Measurements from ENCODE around the gene PKD1. TPM values are rescaled to one million over a fixed set of nuclear protein-coding genes. Genes with fewer than 3 reads are reported as not detected.

PKD1 gene
- total and polyA plus RNA-seq, 5 donors, result 95.9 to 111 (median 98.4) TPM

DNA sequence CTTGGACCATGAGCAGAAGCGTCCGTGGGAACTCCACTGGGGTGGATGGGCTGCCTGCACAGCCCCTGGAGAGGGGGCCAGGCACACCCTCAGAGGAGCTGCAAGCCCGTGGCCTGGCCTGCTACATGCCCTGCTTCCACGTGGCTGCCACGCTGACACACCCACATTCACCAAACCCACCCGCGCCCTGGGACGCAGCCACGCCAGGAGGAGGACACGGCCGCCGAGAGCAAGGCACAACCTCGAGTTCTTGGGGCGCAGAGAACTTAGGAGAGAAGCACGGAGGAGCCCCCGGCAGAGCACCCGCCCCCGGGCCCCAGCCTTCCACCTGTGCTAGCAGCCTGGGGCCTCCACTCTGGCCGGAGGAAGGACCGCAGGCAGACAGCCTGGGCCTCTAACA is 41.9 kb upstream of the PKD1 start:
- no peak overlapping the region for H3K27ac ChIP-seq (ENCODE audit: low read length)
- DNase-seq, result no peak
- intact Hi-C loops (cut with DNase I), result no loop called here
- no peaks in the 10 kb centered on the region for H3K27me3 ChIP-seq (ENCODE audit: control insufficient read depth, insufficient read depth)
- H3K4me3 ChIP-seq (ENCODE audit: low read length), result no peak overlapping the region
- no peak for ATAC-seq
- WGBS, result 94% methylated on average over 20 of the region's 20 CpGs
- H3K4me1 ChIP-seq (ENCODE audit: control insufficient read depth, insufficient read depth, low read length), result no peaks in the 10 kb centered on the region
- no peaks in the 10 kb centered on the region for H3K9me3 ChIP-seq (ENCODE audit: control insufficient read depth, low read length)

DNA sequence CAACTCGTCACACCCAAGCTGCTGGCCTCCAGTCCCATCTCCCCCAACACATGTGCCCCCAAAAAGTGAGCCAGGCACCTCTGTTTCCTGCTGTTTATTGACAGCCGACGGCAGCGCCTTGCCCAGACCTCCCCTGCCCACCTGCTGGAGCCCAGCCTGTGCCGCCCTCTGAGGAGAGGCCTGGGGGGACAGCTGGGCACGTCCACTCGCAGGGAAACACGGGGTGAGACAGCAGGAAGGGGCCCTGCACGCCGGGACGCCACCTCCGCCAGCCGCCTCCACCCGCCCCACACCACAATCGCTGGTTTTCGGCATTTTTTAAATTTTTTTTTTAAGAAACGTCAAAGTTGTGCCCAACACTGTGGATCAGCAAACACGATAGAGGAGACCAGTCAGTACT is 41.4 kb upstream of the PKD1 start:
- Histone ChIP-seq H3K27me3 (ENCODE audit: control insufficient read depth, insufficient read depth) (no peaks in the 10 kb centered on the region), H3K4me1 (ENCODE audit: control insufficient read depth, insufficient read depth, low read length) (no peaks in the 10 kb centered on the region), H3K9me3 (ENCODE audit: control insufficient read depth, low read length) (no peaks in the 10 kb centered on the region), H3K27ac (ENCODE audit: low read length) (no peak overlapping the region), H3K4me3 (ENCODE audit: low read length) (no peak overlapping the region)
- no peak for DNase-seq
- intact Hi-C loops (cut with DNase I), result no loop called here
- WGBS, result 90% methylated on average over 18 of the region's 18 CpGs
- no peak for ATAC-seq

DNA sequence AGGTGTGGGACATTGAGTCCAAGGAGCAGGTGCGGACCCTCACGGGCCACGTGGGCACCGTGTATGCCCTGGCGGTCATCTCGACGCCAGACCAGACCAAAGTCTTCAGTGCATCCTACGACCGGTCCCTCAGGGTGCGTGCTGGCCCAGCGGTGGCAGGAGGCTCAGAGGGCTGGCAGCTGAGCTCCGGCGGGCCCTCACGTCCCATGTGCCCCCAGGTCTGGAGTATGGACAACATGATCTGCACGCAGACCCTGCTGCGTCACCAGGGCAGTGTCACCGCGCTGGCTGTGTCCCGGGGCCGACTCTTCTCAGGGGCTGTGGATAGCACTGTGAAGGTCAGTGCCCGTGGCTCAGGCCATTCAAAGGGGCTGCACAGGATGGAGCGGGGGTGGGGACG is 40.3 kb upstream of the PKD1 start:
- Histone ChIP-seq H3K9me3 (ENCODE audit: control insufficient read depth, low read length) (no peaks in the 10 kb centered on the region), H3K4me1 (ENCODE audit: control insufficient read depth, insufficient read depth, low read length) (no peaks in the 10 kb centered on the region), H3K27ac (ENCODE audit: low read length) (no peak overlapping the region), H3K27me3 (ENCODE audit: control insufficient read depth, insufficient read depth) (no peaks in the 10 kb centered on the region), H3K4me3 (ENCODE audit: low read length) (no peak overlapping the region)
- intact Hi-C loops (cut with DNase I), result no loop called here
- DNase-seq, result no peak
- no peak for ATAC-seq
- 94% methylated on average over 23 of the region's 23 CpGs for WGBS

DNA sequence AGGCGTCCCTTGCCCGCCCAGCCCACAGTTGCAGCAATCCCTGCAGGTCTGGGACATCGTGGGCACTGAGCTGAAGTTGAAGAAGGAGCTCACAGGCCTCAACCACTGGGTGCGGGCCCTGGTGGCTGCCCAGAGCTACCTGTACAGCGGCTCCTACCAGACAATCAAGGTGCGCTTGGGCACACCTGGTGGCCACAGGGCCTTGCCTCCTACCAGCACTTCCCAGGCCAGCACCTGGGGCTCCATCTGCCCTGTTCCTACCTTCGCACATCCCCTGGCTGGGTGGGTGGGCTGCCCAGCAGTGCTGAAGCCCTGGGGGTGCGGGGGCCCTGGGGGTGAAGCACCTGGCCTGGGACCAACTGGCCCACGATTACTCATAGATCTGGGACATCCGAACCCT is 39.8 kb upstream of the PKD1 start:
- intact Hi-C loops (cut with DNase I), result no loop called here
- DNase-seq (no peak), ATAC-seq (no peak)
- Histone ChIP-seq H3K4me1 (ENCODE audit: control insufficient read depth, insufficient read depth, low read length) (no peaks in the 10 kb centered on the region), H3K27me3 (ENCODE audit: control insufficient read depth, insufficient read depth) (no peaks in the 10 kb centered on the region), H3K4me3 (ENCODE audit: low read length) (no peak overlapping the region), H3K9me3 (ENCODE audit: control insufficient read depth, low read length) (no peaks in the 10 kb centered on the region), H3K27ac (ENCODE audit: low read length) (no peak overlapping the region)
- 89% methylated on average over 10 of the region's 10 CpGs for WGBS

DNA sequence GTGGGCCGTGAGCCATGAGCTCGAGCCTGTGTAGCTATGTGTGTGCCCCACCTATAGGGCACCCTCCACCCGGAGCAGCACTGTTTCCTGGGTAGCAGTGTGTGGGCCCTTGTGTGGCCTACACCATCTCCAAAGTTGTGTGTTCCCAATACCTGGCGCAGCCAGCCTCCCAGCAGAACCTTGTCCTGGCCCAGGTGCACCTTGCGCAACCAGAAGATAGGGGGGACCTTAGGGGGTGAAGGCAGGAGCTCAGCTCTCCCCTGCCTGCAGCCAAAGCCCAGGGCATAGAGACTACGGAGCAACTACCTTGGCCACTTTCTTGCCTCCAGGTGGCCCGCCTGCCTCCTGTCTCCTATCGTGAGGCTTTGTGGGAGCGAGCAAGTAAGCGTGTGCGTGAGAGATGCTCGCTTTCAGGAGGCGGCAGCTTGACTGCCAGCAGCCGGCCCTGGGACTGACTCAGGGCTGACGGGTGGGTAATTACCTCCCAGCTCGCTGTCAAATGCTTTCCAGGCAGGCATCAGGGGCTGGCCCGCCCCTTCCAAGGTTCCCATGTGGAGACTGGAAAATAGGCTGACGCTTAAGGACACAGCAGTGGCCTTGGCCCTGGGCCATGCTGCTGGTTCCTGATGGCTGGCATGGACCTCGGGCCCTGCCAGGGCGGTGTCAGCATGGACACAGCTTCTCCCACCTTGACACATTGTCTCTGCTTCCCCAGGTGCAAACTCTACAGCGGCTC is 38.9 kb upstream of the PKD1 start:
- no peaks in the 10 kb centered on the region for H3K9me3 ChIP-seq (ENCODE audit: control insufficient read depth, low read length)
- H3K27me3 ChIP-seq (ENCODE audit: control insufficient read depth, insufficient read depth), result no peaks in the 10 kb centered on the region
- ATAC-seq, result no peak
- intact Hi-C loops (cut with DNase I), result no loop called here
- no peaks in the 10 kb centered on the region for H3K4me1 ChIP-seq (ENCODE audit: control insufficient read depth, insufficient read depth, low read length)
- H3K4me3 ChIP-seq (ENCODE audit: low read length), result no peak overlapping the region
- WGBS, result 91% methylated on average over 21 of the region's 21 CpGs
- no peak overlapping the region for H3K27ac ChIP-seq (ENCODE audit: low read length)
- no peak for DNase-seq

DNA sequence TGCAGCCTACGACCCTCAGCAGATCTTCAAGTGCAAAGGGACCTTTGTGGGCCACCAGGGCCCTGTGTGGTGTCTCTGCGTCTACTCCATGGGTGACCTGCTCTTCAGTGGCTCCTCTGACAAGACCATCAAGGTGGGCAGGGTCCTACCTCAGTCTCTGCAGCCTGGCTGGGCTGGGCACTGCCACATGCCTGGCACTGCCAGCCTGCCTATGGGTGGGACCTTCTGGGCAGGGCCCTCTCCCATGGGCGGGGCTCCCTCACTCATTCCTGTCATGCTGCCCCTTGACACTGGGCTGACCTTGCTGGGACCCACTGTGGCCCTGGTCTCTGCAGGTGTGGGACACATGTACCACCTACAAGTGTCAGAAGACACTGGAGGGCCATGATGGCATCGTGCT is 38.2 kb upstream of the PKD1 start:
- H3K9me3 ChIP-seq (ENCODE audit: control insufficient read depth, low read length), result no peaks in the 10 kb centered on the region
- intact Hi-C loops (cut with DNase I), result no loop called here
- no peak for DNase-seq
- no peak overlapping the region for H3K27ac ChIP-seq (ENCODE audit: low read length)
- no peak overlapping the region for H3K4me3 ChIP-seq (ENCODE audit: low read length)
- no peaks in the 10 kb centered on the region for H3K27me3 ChIP-seq (ENCODE audit: control insufficient read depth, insufficient read depth)
- WGBS, result 92% methylated on average over 4 of the region's 4 CpGs
- ATAC-seq, result no peak
- H3K4me1 ChIP-seq (ENCODE audit: control insufficient read depth, insufficient read depth, low read length), result no peaks in the 10 kb centered on the region

DNA sequence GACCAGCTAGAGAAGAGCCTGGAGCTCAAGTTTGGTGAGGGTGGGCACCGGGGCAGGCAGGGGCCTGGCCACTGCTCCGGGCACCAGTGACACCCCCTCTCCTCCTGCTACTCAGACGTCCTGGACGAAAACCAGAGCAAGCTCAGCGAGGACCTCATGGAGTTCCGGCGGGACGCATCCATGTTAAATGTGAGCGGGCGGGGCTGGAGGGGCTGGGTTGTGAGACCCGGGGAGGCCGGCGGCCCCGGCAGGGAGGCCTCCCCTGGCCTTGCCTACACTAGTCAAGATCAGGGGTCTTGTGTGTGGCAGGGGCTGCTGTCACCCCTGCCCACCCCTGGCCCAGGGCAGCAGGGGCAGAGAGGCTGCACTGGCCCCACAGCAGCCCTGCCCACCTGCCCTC is 37.7 kb upstream of the PKD1 start:
- Histone ChIP-seq H3K27ac (ENCODE audit: low read length) (no peak overlapping the region), H3K4me3 (ENCODE audit: low read length) (no peak overlapping the region), H3K4me1 (ENCODE audit: control insufficient read depth, insufficient read depth, low read length) (no peaks in the 10 kb centered on the region), H3K9me3 (ENCODE audit: control insufficient read depth, low read length) (no peaks in the 10 kb centered on the region), H3K27me3 (ENCODE audit: control insufficient read depth, insufficient read depth) (no peaks in the 10 kb centered on the region)
- ATAC-seq (no peak), DNase-seq (no peak)
- intact Hi-C loops (cut with DNase I), result no loop called here
- WGBS, result 86% methylated on average over 14 of the region's 14 CpGs

DNA sequence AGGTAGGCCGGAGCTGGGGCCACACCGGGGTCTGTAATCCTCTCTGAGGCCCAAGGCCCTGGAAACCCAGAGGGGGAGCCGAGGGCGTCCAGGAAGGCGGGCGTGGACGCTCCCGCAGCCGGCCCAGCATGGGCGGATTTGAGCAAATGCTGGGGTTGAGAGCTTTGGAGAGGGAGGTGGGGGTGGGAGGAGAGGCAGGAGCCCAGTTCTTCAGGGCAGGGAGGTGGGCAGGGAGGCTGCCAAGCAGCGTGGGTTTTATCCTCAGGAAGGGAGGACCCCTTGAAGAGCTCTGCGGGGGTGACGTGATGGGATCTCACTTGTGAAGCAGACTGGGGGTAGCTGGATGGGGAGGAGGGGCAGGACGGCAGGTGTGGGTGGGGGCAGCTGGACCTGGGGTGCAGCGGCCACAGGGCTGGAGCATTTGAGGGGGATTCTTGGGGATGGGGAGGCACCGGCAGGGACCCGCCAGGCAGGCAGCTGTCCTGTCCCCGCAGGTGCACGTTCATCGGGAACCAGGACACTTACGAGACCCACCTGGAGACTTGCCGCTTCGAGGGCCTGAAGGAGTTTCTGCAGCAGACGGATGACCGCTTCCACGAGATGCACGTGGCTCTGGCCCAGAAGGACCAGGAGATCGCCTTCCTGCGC is 37.1 kb upstream of the PKD1 start:
- no peaks in the 10 kb centered on the region for H3K27me3 ChIP-seq (ENCODE audit: control insufficient read depth, insufficient read depth)
- DNase-seq (no peak), ATAC-seq (no peak)
- no peaks in the 10 kb centered on the region for H3K9me3 ChIP-seq (ENCODE audit: control insufficient read depth, low read length)
- intact Hi-C loops (cut with DNase I), result no loop called here
- WGBS, result 89% methylated on average over 29 of the region's 29 CpGs
- no peak overlapping the region for H3K4me3 ChIP-seq (ENCODE audit: low read length)
- H3K4me1 ChIP-seq (ENCODE audit: control insufficient read depth, insufficient read depth, low read length), result no peaks in the 10 kb centered on the region
- H3K27ac ChIP-seq (ENCODE audit: low read length), result no peak overlapping the region

DNA sequence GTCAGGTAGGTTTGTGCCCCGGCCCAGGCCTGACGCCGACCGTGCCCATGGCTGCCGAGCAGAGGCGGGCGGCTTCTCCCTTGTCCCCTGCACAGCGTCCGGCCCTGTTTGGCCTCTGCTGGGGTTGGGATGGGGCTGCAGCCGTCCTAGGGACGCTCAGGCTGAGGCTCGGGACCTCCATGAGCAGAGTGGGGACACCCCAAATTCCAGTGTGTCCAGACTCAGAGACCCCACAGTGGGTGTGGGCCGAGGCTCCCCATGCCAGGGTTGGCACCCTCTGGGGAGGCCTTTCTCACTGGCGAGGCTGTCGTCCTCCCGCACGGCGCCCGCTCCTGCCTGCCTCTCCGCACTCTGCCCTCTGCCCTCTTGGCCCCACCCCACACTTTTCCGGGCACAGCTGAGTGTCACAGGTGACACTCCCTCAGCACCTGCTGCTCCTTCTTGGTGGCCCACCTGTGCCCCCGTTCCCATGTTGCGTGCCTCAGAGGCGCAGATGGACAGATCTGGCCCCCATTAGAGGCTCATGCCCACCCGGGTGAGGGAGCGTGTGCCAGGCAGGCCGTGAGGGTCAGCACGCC is 36.0 kb upstream of the PKD1 start:
- Histone ChIP-seq H3K27me3 (ENCODE audit: control insufficient read depth, insufficient read depth) (no peaks in the 10 kb centered on the region), H3K9me3 (ENCODE audit: control insufficient read depth, low read length) (no peaks in the 10 kb centered on the region), H3K4me3 (ENCODE audit: low read length) (no peak overlapping the region), H3K27ac (ENCODE audit: low read length) (no peak overlapping the region), H3K4me1 (ENCODE audit: control insufficient read depth, insufficient read depth, low read length) (no peaks in the 10 kb centered on the region)
- DNase-seq (no peak), ATAC-seq (no peak)
- intact Hi-C loops (cut with DNase I), result no loop called here
- 95% methylated on average over 28 of the region's 28 CpGs for WGBS

DNA sequence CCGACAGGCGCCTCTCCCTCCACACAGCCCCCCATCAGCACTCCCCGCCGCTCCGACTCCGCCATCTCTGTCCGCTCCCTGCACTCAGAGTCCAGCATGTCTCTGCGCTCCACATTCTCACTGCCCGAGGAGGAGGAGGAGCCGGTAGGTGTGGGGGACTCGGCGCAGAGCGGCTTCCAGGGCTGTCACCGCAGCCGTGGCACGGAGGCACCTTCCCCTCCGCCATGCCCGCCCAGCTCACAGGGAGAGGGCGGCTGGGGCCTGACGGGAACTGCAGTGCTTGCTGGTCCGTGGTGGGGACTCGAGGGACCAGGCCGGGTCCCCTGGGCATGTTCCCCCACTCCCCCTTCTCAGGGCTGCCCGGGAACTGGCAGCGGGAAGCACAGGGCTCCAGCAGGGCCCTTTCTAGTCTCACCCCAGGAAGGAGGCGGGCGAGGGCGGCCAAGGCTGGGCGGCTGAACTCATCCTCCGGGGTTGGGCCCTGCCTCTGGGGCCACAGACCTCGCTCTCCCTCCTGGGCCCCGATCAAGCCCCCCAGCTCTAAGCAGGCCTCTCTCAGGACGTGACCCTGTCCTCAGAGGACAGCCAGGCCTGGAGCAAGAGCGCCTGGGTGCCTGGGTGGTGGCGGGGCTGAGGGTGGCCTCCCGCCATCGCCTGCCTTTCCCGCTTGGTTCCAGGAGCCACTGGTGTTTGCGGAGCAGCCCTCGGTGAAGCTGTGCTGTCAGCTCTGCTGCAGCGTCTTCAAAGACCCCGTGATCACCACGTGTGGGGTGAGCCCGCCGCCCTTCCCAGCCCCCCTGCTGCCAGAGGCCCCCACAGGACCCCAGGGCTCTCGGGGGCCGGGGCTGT is 35.1 kb upstream of the PKD1 start:
- ATAC-seq (no peak), DNase-seq (no peak)
- 84% methylated on average over 47 of the region's 47 CpGs for WGBS
- no peaks in the 10 kb centered on the region for H3K4me1 ChIP-seq (ENCODE audit: control insufficient read depth, insufficient read depth, low read length)
- no peak overlapping the region for H3K27ac ChIP-seq (ENCODE audit: low read length)
- H3K9me3 ChIP-seq (ENCODE audit: control insufficient read depth, low read length), result no peaks in the 10 kb centered on the region
- no peaks in the 10 kb centered on the region for H3K27me3 ChIP-seq (ENCODE audit: control insufficient read depth, insufficient read depth)
- no peak overlapping the region for H3K4me3 ChIP-seq (ENCODE audit: low read length)
- intact Hi-C loops (cut with DNase I), result no loop called here

DNA sequence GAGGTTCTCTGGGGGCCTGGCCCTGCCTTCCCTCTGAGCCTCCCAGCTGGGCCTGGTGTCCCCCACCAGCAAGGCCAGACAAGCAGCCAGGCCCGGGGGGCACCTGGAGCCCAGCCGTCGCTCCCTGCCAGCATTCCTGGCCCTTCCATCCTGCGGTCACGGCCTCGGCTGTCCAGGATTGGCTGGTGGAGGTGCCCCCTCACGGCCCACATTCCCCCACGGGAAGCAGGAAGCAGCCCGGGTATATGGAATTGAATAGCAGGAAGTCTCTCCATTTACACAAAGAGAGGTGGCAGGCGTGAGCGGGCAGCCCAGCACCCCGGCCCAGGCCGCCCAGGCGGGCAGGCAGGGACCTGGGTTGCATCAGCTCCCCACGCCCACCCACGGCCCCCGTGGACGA is 34.4 kb upstream of the PKD1 start:
- Histone ChIP-seq H3K4me3 (ENCODE audit: low read length) (no peak overlapping the region), H3K27me3 (ENCODE audit: control insufficient read depth, insufficient read depth) (no peaks in the 10 kb centered on the region), H3K27ac (ENCODE audit: low read length) (no peak overlapping the region), H3K9me3 (ENCODE audit: control insufficient read depth, low read length) (no peaks in the 10 kb centered on the region), H3K4me1 (ENCODE audit: control insufficient read depth, insufficient read depth, low read length) (no peaks in the 10 kb centered on the region)
- peak; percentile 23 to 37 for ATAC-seq
- intact Hi-C loops (cut with DNase I), result no loop called here
- 75% methylated on average over 18 of the region's 18 CpGs for WGBS
- no peak for DNase-seq

Data from right cardiac atrium (tissue), 5 donors.